Activated CD8-positive, alpha-beta T cell treated with anti-CD3 and anti-CD28 coated beads for 36 hours (primary cell): ENCODE results near the gene PGLYRP3. TPM values are rescaled to one million over a fixed set of nuclear protein-coding genes. Genes with fewer than 3 reads are reported as not detected.

Source experiments
- ATAC-seq: fragments of 200-7000 bp; cut with Tn5 transposase; one replicate; pipeline ENCODE4 v1.10.0; 2021; ENCODE audit warnings: mild to moderate bottlenecking, moderate library complexity
- CTCF ChIA-PET: fragments of 350-600 bp; sonication (Branson Sonifier 250); formaldehyde crosslinking; loops from one replicate; lab custom pipeline; 2021; ENCODE audit warnings: antibody characterized with exemption; lab: Charles Lee
- POLR2A ChIA-PET: fragments of 350-600 bp; sonication (Branson Sonifier 250); formaldehyde crosslinking; loops from one replicate; lab custom pipeline; 2021; ENCODE audit warnings: antibody characterized with exemption; lab: Charles Lee
- DNase-seq: peaks from one replicate; pipeline ENCODE4 v3.0.0-alpha.2; 2020
- H3K27ac Mint-ChIP-seq: one replicate; pipeline ENCODE4 v1.8.0; 2021; ENCODE audit warnings: mild to moderate bottlenecking, mixed read lengths
- H3K27me3 Mint-ChIP-seq: one replicate; pipeline ENCODE4 v1.8.0; 2021; ENCODE audit warnings: mixed read lengths
- H3K36me3 Mint-ChIP-seq: one replicate; pipeline ENCODE4 v1.8.0; 2021; ENCODE audit warnings: low read depth, mixed read lengths
- H3K4me1 Mint-ChIP-seq: one replicate; pipeline ENCODE4 v1.8.0; 2021; ENCODE audit warnings: low read depth, mixed read lengths
- H3K4me3 Mint-ChIP-seq: one replicate; pipeline ENCODE4 v1.8.0; 2021; ENCODE audit warnings: mild to moderate bottlenecking, moderate library complexity, mixed read lengths
- H3K9me3 Mint-ChIP-seq: one replicate; pipeline ENCODE4 v1.8.0; 2021; ENCODE audit warnings: mixed read lengths
- intact Hi-C: fragments of 100-400 bp; cut with micrococcal nuclease; formaldehyde crosslinking; loops from one replicate; pipeline ENCODE4 v1.10.0; 2022
- total RNA-seq, 2 experiments: library from RNA; stranded (reverse); gene quantifications; one replicate each; pipeline ENCODE4 v1.2.3, GENCODE V29; 2021
- TF ChIP-seq, protein P1 (sequence below): fragments of 200-600 bp; IDR thresholded peaks from one replicate; pipeline ENCODE4 v1.8.0; 2022; ENCODE audit warnings: antibody characterized with exemption, mild to moderate bottlenecking

Gene PGLYRP3
- total RNA-seq, 2 experiments from 2014 or later = not detected

DNA sequence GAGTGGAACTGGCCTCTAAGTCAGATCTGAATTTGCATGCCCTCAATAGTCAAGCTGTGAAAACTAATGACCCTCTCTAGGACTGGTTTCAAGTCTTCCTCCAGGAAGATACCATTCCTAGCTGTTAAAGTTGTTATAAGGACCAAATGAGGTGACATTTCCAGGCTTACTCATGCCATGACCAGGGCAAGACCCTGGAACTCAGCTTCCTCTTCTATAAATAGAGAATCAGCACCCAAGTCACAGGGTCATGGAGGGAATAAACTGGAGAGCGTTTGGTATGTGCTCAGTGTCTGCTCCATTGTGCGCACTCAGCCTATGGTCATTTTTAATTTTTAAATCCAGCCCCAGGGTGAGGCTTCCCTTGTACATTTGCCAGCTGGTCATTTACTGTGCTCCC is 47.4 kb upstream of the PGLYRP3 start:
- H3K4me3 Mint-ChIP-seq = no peak overlapping the region
- peaks cover 5% of the 10 kb centered on the region for H3K4me1 Mint-ChIP-seq
- TF ChIP-seq, protein P1, sequence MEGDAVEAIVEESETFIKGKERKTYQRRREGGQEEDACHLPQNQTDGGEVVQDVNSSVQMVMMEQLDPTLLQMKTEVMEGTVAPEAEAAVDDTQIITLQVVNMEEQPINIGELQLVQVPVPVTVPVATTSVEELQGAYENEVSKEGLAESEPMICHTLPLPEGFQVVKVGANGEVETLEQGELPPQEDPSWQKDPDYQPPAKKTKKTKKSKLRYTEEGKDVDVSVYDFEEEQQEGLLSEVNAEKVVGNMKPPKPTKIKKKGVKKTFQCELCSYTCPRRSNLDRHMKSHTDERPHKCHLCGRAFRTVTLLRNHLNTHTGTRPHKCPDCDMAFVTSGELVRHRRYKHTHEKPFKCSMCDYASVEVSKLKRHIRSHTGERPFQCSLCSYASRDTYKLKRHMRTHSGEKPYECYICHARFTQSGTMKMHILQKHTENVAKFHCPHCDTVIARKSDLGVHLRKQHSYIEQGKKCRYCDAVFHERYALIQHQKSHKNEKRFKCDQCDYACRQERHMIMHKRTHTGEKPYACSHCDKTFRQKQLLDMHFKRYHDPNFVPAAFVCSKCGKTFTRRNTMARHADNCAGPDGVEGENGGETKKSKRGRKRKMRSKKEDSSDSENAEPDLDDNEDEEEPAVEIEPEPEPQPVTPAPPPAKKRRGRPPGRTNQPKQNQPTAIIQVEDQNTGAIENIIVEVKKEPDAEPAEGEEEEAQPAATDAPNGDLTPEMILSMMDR = no peak
- POLR2A ChIA-PET = no interaction called here
- ATAC-seq (no peak), DNase-seq (no peak)
- CTCF ChIA-PET = no interaction called here
- H3K36me3 Mint-ChIP-seq = no peaks in the 10 kb centered on the region
- no peak overlapping the region for H3K27ac Mint-ChIP-seq
- peaks cover 7% of the 10 kb centered on the region for H3K27me3 Mint-ChIP-seq
- H3K9me3 Mint-ChIP-seq = no peaks in the 10 kb centered on the region
- intact Hi-C loops = no loop called here

DNA sequence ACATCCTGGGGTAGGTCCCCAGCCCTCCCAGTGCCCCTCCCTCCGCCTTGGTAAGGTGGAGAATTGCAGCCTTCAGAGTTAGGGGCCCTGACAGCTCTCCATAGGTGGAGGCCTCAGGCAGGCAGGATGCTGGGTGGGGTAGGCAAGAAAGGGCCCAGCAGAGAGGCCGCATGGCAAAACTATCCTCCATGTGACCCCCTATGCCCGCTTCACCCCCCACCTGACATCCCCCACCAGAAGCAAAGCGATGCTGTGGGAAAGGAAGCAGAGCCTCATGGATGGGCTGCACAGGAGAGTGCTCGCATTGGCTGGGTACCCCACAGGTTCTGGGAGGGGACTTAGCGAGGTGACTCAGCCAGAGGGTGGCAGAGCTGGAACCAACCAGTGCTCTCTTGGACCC is 46.5 kb upstream of the PGLYRP3 start:
- TF ChIP-seq, protein P1 = no peak
- POLR2A ChIA-PET = no interaction called here
- no peaks in the 10 kb centered on the region for H3K9me3 Mint-ChIP-seq
- ATAC-seq (no peak), DNase-seq (no peak)
- CTCF ChIA-PET = no interaction called here
- peaks cover 2% of the 10 kb centered on the region for H3K27me3 Mint-ChIP-seq
- H3K36me3 Mint-ChIP-seq = no peaks in the 10 kb centered on the region
- H3K4me1 Mint-ChIP-seq = peaks cover 5% of the 10 kb centered on the region
- intact Hi-C loops = no loop called here
- H3K27ac Mint-ChIP-seq = no peak overlapping the region
- no peak overlapping the region for H3K4me3 Mint-ChIP-seq

DNA sequence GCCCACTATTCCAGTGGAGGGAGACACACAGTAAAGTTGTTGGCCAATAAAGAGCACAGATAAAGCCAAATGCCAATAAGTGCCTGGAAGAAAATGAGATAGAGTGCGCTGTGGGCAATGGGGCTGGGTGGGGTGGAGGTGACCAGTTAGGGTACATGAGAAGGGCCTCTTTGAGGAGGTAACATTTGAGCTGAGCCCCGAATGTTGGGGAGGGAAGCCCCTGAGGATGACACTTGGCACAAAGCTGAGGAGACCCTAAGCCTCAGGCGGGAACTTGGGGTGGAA is 45.9 kb upstream of the PGLYRP3 start:
- Mint-ChIP-seq H3K27ac (no peak overlapping the region), H3K27me3 (peaks cover 1% of the 10 kb centered on the region), H3K9me3 (no peaks in the 10 kb centered on the region), H3K4me1 (peaks cover 5% of the 10 kb centered on the region), H3K4me3 (no peak overlapping the region), H3K36me3 (no peaks in the 10 kb centered on the region)
- ATAC-seq = no peak
- CTCF ChIA-PET = interaction anchor here (1.4 to 2.4 kb wide), 3 partner anchors 15 to 136 kb away, joined by 4 to 21 read pairs (median 5); no protein-coding TSS in a partner anchor
- TF ChIP-seq, protein P1 = no peak
- POLR2A ChIA-PET = no interaction called here
- intact Hi-C loops = no loop called here
- DNase-seq = no peak

DNA sequence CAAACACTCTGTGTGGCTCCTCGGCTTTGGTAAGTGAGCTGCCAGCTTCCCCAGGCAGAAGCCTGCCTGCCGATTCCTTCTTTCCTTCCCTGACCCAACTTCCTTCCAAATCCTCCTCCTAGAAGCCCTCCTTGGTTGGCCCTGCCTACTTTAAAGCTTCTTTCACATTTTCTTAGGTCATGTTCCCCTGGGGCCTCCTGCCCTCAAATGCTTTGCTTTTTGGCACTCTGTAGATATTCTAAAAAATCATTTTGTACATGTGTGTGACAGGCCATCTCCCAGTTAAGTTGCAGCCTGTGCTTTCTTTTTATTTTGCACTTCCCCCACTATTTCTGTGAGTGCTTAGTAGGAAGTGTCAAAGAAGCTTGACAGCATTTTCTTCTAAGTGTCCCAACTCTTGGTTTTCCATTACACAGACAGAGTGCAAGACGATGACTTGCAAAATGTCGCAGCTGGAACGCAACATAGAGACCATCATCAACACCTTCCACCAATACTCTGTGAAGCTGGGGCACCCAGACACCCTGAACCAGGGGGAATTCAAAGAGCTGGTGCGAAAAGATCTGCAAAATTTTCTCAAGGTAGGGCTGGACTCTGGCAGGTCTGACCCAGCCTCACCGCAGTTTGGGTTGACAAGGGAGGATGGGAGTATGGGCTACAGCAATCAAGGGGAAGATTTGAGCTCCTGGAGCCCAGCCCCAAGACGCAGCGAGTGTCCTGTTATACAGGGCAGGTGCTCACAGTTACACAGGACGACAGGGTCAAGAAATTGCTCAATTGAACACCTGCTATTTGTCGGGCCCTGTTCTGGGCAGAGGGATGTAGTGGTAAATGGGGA is 45.3 kb upstream of the PGLYRP3 start, which contains the start of gene S100A9:
TSS of gene S100A9 (plus strand) at position 2 of the 838 bp plus-strand sequence. CDS start at position 432, 430 bp downstream.
- H3K9me3 Mint-ChIP-seq = no peaks in the 10 kb centered on the region
- H3K27me3 Mint-ChIP-seq = peaks cover 1% of the 10 kb centered on the region
- H3K27ac Mint-ChIP-seq = no peak within 1 kb of the TSS
- DNase-seq = no peak
- TF ChIP-seq, protein P1 = no peak
- POLR2A ChIA-PET = no interaction called here
- no peak for ATAC-seq
- no peaks in the 10 kb centered on the region for H3K36me3 Mint-ChIP-seq
- peaks cover 5% of the 10 kb centered on the region for H3K4me1 Mint-ChIP-seq
- H3K4me3 Mint-ChIP-seq = no peak within 1 kb of the TSS
- CTCF ChIA-PET = interaction anchor here (1.1 to 2.4 kb wide), 4 partner anchors 14 to 136 kb away, joined by 3 to 21 read pairs (median 4); no protein-coding TSS in a partner anchor
- intact Hi-C loops = no loop called here
